HG03097 (cell line): ENCODE measurements around the gene RBCK1.
A peak's percentile ranks its signal among the peaks of the same experiment; 100 is the strongest.
"Not testable (repeated sequence)": the region's sequence is repeated elsewhere in the genome, so short reads cannot be mapped to it uniquely, and the experiment has no call there.

Source experiments
- ATAC-seq: cut with Tn5 transposase; IDR thresholded peaks from one replicate; pipeline ENCODE4 v1.9.1; 2021; ENCODE audit not compliant: unreplicated experiment, low FRiP score

The RBCK1 gene

DNA sequence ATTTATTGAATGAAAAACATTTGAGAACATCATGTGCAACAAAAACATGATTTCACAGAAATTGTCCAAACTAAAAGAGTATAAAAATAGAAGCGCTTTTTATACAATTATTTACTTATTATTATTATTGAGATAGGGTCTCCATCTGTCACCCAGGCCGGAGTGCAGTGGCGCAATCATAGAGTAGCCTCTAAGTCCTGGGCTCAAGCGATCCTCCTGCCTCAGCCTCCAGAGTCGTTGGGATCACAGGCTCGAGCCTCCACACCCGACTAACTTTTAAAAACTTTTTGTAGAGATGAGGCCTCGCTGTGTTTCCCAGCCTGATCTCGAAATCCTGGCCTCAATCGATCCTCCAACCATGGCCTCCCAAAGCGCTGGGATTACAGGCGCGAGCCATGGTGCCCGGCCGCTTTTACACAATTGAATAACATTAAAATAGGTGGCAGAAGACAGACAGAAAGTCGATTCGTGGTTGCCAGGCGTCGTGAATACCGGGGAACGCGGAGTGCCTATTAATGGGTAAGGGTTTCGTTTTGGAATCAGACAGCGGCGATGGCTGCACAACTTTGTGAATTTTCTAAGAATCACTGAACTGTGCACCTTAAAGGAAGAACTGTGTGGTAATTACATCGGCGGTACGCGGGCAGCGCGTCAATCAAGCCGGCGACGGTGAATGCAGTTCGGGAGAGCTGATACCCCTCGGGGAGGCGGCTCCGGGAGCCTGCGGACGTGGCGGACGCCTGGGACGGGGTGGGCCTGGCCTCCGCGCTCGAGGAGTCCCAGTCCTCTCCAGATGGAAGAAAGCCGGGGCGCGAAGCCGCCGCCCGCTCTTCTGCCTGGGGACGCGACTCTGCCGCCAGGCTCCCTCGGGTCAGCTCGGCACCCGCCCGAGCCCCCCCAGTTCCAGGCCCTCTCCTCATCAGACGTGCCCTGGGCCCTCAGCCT, 53.4 kb downstream of the RBCK1 start:
- ATAC-seq = peak; percentile 29

DNA sequence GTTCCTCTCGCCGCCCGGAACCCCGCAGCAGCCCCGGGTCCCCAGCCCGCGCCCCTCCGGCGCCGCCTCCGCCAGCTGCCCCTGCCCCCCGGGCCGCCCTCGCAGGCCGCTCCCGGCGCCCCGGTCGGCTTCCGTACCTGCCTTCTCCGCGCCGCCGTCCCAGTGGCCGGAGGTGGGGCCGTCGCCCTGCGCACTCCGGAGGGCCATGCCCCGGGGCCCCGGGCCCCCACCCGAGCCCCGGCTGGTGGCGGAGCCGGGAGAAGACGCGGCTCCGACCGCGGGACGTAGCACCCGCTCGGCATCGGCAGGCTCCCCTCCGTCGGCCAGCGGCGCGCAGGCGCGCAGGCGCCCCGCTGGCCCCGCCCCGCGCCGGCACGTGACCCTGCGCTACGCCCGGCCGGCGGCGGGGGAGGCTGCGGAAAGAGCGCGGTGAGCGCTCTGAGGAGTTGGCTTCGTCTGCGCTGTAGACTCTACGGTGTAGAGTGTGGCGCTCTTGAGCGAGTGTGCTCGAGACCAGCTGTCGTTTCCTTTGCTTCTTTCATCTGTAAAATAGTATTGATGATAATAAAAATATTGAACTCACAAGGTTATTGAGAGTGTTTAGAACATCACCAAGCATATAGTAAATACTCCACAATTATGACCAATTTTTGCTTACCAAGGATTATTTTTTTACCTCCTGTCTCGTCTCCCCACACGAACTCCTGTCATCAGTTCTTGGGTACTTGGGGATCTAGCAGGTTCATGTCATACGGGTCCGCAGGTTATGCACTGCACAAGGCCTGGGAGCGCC, 54.3 kb downstream of the RBCK1 start, which contains the start of gene TBC1D20:
TBC1D20 (minus strand) TSS at position 335 of the 793 bp plus-strand sequence; CDS start at position 207, 128 bp downstream.
- ATAC-seq = peak; percentile 91

DNA sequence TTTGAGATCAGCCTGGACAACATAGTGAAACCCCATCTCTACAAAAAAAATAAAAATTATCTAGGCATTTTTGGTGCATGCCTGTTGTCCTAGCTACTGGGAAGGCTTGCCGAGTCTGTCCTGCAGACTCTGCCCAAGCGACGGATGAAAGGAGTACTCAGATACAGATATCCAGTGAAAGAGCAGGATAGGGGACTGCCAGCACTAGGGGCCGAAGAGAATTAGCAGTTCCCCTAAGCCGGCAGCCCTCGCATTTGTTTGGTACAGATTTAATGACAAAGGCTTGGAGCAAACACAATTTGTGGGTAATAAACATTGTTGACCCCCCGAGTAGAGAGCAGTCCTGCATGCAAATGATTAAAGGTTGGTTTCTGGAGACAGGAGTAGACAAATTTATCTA, 59.7 kb downstream of the RBCK1 start:
- no peak for ATAC-seq

DNA sequence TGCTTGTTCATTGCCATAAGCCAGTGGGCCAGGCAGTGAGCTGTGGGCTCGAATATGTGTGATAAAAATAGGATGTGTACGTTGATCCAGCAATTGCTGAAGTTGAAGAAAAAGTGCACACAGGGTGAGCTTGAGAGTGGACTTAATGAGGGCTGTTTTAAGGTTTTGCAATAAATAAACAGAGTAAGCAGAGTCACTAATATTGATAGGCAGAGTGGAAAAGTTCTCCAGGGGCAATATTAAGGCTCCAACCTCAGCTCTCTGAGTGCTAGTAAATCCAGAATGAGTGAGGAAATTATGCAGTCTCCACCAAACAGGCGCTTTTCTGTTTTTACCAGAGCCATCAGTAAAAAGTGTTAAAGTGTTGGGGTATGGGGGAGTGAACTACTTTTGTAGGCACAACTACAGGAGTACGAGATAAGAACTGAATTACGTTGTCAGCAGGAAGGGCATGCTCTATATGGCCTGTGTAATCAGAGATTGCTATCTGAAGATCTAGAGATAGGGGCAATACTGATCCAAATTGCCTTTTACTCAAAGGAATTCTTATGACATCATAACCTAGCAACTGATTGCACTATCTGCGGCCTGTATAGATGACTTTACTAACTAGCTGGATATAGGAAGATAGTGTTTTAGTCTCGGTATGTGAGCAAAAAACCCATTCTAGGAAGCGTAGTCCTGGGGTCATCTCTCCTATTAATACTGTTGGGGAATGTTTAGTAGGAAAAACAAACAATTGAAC, 61.8 kb downstream of the RBCK1 start:
- ATAC-seq = no peak

DNA sequence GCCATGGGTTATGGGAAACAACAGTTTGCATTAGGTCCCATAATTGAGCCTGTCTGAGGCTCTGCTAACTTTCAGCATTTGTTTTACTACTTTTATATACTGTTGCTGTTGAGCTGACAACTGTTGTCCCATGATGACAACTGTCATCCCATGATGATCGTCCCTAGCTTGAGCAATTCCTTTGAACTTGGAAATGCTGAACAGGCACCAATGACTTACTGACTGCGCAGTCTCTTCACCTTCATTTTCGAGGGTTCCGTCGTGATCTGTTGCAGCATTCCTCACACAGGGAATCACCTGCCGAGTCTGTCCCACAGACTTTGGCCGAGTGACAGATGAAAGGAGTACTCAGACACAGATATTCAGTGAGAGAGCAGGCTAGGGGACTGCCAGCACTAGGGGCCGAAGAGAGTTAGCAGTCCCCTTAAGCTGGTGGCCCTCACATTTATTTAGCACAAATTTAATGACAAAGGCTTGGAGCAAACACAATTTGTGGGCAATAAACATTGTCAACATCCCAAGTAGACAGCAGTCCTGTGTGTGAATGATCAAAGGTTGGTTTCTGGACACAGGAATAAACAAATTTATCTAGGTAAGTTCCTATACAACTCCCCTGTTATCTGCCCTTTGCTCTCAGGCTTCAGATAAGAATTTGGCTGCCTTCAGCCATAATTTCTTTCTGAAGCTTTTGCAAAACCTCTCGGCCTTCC, 64.2 kb downstream of the RBCK1 start:
- no peak for ATAC-seq

DNA sequence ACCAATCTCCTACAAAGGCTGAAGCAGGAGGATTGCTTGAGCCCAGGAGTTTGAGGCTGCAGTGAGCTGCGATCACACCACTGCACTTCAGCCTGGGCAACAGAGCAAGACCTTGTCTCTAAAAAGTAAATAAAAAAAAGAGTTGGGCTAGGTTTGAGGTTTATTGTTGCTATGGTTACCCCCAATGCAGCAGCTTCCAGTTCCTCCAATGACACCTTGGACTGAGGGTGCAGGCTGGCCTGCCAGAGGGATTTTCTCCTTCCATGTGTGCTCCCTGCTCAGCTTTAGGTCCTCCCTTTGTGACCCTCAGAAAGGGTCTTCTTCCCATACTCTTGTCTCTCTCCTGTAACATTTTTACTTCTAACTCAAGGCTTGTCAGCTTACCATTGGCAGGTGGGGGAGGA, 64.8 kb downstream of the RBCK1 start:
- ATAC-seq = no peak

DNA sequence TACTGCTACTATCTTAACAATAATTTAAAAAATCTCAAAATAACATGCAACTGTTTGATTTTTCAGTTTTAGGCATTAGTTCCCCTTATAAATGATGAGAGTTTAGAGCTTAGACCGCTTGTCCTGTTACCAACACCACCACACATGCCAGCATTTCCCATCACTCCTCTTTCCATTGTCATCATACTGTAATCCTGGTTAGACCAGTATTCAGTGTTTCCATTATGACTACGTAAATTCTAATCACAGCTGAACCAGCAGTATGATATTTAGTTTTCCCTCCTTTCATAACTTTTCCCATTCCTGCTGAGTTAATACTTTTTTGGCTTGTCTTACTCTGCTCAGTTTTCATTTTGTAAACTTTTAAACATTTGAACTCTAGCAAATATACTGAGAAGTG, 66.5 kb downstream of the RBCK1 start:
- no peak for ATAC-seq

DNA sequence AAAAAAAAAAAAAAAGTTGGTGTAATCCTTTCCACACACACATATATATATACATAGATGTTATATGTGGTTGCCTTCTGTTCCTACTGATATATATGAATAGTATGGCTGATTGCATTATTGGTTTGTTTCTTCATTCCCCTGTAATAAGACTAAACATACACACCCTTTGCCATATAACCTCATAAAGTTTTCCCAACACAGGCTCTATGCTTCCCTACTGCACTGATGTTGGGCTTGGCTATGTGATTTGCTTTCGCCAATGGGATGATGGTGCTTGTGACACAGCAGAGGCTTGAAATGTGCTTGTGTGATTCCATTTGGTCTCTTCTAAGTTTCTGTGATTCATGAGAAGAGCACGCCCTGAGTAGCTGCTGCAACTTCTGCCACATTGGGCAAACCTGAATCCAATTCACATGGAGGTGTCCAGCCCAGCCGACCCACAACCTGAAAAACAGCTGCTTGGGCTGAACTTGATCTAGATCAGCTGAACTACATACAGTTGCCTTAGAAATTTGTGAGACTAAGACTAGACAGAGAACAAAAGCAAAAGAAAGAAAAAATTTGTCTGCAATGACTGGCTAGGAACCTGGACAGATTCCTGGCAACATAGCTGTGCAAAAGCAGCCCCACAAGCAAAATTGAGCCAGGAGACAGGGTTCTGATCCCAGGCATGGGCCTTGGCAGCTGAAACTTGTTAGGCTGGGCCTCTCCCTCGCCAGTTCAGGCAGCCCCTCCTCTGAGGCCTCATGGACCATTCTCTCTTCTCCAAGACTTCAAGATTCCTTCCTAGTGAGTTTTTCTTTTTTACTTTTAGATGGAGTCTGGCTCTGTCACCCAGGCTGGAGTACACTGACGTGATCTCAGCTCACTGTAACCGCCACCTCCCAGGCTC, 67.6 kb downstream of the RBCK1 start:
- ATAC-seq = no peak

DNA sequence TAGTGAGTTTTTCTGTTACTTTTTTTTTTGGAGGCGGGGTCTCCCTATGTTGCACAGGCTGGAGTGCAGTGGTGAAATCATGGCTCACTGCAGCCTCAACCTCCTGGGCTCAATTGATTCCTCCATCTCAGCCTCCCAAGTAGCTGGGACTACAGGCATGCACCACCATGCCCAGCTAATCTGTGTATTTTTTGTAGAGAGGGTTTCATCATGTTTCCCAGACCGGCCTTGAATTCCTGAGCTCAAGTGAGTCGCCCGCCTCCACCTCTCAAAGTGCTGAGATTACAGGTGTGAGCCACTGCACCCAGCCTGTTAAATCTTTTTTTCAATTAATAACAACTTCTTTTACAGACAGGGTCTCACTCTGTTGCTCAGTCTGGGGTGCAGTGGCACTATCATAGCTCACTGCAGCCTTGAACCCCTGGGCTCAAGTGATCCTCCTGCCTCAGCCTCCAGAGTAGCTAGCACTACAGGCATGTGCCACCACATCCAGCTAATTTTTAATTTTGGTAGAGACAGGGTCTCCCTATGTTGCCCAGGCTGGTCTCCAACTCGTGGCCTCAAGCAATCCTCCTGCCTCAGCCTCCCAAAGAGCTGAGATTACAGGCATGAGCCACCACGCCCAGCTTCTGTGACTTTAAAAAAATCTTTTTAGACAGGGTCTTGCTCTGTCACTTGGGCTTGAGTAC, 68.6 kb downstream of the RBCK1 start:
- not testable (repeated sequence) for ATAC-seq

DNA sequence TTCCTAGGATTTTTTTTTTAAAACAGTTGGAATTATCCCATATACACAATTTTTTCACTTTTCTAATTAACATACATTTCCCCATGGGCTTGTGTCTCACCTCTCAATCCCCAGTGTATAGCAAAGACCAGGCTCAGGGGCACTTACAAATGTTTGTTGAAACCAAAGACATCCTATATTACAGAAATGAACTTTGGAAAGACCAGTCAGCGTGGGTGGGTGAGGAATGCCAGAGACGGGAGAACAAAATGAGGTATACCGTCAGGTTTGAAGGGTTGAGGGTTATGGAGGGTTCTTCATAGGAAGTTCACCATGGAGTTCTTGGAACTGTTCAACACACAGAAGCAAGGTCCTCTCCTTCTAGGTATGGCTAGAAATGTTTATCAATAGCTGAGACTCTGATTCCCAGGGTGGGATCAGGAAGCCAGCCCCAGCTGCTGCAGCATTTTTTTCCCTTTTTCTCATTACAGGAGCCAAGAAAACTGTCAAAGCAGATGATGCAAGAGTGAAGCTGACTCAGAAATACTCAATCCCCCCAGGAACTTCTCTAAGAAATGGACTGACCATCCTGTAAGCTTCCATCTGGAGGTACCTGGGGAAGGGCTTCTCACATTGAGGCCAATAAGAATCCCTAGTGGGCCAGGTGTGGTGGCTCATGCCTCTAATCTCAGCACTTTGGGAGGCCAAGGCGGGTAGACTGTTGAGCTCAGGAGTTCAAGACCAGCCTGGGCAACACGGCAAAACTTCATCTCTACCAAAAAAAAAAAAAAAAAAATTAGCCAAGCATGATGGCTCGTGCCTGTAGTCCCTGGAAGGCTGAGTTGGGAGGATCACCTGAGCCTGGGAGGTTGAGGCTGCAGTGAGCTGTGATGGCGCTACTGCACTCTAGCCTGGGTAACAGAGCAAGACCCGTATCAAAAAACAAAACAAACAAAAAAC, 70.2 kb downstream of the RBCK1 start:
- ATAC-seq = no peak

DNA sequence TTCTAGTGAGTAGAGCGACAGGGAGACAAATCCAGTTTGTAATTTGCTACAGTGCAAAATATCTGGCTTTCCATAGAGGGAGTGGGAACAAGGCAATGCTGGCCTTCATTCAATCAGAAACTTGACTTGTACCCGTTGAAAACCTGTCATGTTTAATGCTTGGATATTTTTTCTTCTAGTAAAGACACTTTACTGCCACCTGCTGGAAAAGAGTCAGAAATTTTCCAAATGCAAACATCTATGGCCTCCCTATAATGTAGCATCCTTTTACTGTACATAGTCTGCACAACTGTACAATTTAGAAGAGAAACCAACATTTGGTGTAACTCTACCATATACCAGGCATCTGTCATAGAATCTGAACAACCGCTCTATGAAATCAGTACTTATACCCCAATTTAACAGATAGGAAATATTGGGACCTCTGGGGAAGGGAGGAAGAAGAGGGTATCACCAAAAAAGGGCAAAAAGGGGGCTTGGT, 70.9 kb downstream of the RBCK1 start:
- no peak for ATAC-seq

DNA sequence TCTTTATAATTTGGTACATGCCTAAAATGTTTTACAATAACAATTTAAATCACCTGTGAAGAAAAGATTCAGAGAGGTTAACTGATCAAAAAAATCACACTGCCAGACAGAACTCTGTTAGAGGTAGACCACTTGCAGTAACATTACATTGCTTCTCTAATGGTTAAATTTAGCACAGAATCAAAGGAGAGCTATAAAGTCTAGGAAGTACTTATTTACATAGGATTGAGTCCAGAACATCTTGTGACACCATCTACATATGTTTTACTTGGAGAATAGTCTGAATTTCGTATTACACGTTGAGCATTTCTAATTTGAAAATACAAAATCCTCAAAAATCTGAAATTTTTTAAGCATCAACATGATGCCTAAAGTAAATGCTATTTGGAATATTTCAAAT, 71.4 kb downstream of the RBCK1 start:
- ATAC-seq = no peak

DNA sequence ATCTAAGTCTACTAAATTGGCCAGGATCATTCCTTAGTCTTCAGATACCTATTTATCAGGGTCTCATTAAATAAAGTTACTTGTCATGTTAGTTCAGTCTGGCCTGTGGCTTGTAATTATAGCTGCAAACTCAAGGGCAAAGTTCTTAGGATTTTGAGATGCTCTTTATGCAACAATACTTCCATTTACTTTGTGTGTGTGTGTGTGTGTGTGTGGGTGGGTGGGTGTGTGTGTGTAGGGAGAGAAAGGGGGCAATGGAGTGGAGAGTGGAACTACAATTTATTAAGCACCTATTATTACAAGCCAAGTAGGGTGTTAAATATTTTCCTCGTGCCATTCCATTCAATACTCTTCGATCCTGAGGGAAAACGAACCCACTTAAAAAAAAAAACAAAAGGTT, 71.9 kb downstream of the RBCK1 start:
- ATAC-seq = no peak

DNA sequence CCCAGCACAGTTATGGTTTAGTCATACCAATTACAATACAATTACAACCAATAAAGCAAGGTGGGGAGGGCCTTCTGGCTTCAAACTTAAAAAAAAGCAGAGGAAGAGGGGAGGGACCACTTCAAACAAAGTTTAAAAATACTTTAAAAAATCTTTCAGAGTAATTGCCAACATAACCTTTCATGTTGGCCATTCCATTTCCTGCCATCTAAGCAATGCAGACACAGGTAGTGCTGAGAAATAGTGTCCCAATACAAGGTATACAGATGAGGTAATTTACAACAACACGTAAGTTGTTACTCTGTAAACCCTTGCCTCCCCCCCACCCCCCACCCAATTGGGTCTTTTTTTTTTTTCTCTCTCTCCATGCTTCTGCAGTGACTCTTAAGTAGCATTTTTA, 73.1 kb downstream of the RBCK1 start:
- ATAC-seq = no peak
